ENCODE measurements around the gene MADD. TPM values are rescaled to one million over a fixed set of nuclear protein-coding genes. Genes with fewer than 3 reads are reported as not detected.
A peak's percentile ranks its signal among the peaks of the same experiment; 100 is the strongest.

Gene MADD
- total and polyA plus RNA-seq, 10 of the 15 experiments (the other 5 are each of a cell fraction or from before 2014, with no cell fraction given), result 0.47 to 35.4 (median 17.6) TPM

DNA sequence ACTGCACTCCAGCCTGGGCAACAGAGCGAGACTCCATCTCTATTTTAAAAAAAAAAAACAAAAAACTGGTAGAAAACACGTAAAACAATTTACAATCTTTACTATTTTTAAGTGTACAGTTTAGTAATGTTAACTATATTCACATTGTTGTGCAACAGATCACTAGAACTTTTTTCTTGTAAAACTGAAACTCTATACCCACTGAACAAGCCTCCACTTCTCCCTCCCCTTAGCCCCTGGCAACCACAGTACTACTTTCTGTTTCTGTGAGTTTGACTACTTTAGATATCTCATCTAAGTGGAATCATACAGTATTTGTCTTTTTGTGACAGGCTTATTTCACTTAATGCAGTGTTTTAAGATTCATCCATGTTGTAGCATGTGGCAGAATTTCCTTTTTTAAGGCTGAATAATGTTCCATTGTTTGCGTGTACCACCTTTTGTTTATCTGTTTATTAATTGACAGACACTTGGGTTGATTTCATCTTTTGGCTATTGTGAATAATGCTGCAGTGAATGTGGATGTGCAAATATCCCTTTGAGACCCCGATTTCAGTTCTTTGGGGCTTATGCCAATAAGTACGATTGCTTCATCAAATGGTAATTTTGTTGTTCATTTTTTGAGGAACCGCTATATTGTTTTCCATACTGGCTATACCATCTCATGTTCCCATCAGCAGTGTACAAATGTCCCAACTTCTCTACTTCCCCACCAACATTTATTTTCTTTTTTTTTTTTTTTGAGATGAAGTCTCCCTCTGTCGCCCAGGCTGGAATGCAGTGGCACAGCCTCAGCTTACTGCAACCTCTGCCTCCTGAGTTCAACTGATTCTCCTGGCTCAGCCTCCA is 44.2 kb upstream of the MADD start:
- H3K4me1 ChIP-seq (ENCODE audit: control insufficient read depth, insufficient read depth, low read length), result peaks cover 10% of the 10 kb centered on the region
- no peak overlapping the region for H3K9ac ChIP-seq (ENCODE audit: control insufficient read depth, insufficient read depth, low read length)
- peaks cover 1 to 9% of the 10 kb centered on the region in 2 experiments; a peak in 3 of 4 replicates for H3K36me3 ChIP-seq (ENCODE audit: control insufficient read depth in 2 of 2, insufficient read depth in 2 of 2, low read length in 1 of 2)
- ATAC-seq (peak; percentile 99), FAIRE-seq (peak; percentile 92), DNase-seq (ENCODE audit: low read depth, low spot score) (peak; percentile 48)
- ChIA-PET RAD21 (ENCODE audit: unreplicated experiment) (no interaction called here), SMC1A (ENCODE audit: uncharacterized antibody, unreplicated experiment) (interaction anchor here (1.1 kb wide), 1 partner anchor 9 kb away, joined by 3 read pairs; no protein-coding TSS in a partner anchor), POLR2A (interaction anchor here (0.7 kb wide), 1 partner anchor 11 kb away, joined by 5 read pairs; no protein-coding TSS in a partner anchor), CTCF (interaction anchor here (0.6 to 2.7 kb wide), 5 partner anchors 11 to 33 kb away, joined by 3 to 8 read pairs (median 3); partner anchors contain the start of genes ACP2 and DDB2)
- WGBS (ENCODE audit: insufficient coverage, insufficient replicate concordance, low lambda C conversion rate, missing lambda C conversion rate), result 68% methylated on average over 6 of the region's 7 CpGs
- no peaks in the 10 kb centered on the region for H4K20me1 ChIP-seq (ENCODE audit: control insufficient read depth, insufficient read depth)
- no peaks in the 10 kb centered on the region for H3K9me3 ChIP-seq (replicated peaks; ENCODE audit: control insufficient read depth, insufficient read depth, low read length)
- intact Hi-C loops (cut with micrococcal nuclease; ENCODE audit: unreplicated experiment), result no loop called here
- no peak overlapping the region for H2AFZ ChIP-seq (ENCODE audit: control insufficient read depth, low read depth, low read length)
- no TSS peak for BruUV-seq (replicated peaks)
- no peaks in the 10 kb centered on the region for H3K27me3 ChIP-seq (replicated peaks in 1 of 2; ENCODE audit: control insufficient read depth in 2 of 2, insufficient read depth in 2 of 2, low read length in 1 of 2)
- H3K4me2 ChIP-seq (ENCODE audit: control insufficient read depth, insufficient read depth), result peak overlapping the region; percentile 56; the same call in 1 of the 2 replicates
- H3K27ac ChIP-seq (ENCODE audit: control insufficient read depth, insufficient read depth), result peak overlapping the region; percentile 15; the same call in 1 of the 2 replicates
- H3K79me2 ChIP-seq (ENCODE audit: control insufficient read depth, insufficient read depth, low read length), result peaks cover 8% of the 10 kb centered on the region
- H3K4me3 ChIP-seq, result peak overlapping the region; percentile 2; the same call in 1 of the 2 replicates
- in situ Hi-C loops (cut with MboI), result no loop called here
- TF ChIP-seq GABPA (IDR thresholded peaks at IDR 0.05; ENCODE audit: low read depth) (no peak), USF2 (IDR thresholded peaks at IDR 0.05; ENCODE audit: borderline replicate concordance, low read depth, low read length) (no peak), RFX5 (IDR thresholded peaks at IDR 0.05; ENCODE audit: low read depth, low read length) (no peak), TARDBP (IDR thresholded peaks at IDR 0.05; ENCODE audit: borderline replicate concordance) (no peak), WRNIP1 (IDR thresholded peaks at IDR 0.05; ENCODE audit: borderline replicate concordance, low read depth, low read length) (no peak), POLR2AphosphoS5 (IDR thresholded peaks at IDR 0.05; ENCODE audit: low read length) (no peak), SIX5 (IDR thresholded peaks at IDR 0.05; ENCODE audit: low read depth, low read length, severe bottlenecking) (no peak), ZNF384 (IDR thresholded peaks at IDR 0.05; ENCODE audit: borderline replicate concordance, low read depth, low read length) (0 out of 2 replicates have a peak, but pooled peaks have one; percentile 15), EED (IDR thresholded peaks at IDR 0.05; ENCODE audit: low read depth) (no peak), NR2C2 (IDR thresholded peaks at IDR 0.05; ENCODE audit: borderline replicate concordance, control insufficient read depth, insufficient read length, low read depth) (no peak), RUNX3 (IDR thresholded peaks at IDR 0.05; ENCODE audit: low read length) (peak; percentile 70), ATF7 (IDR thresholded peaks at IDR 0.05; ENCODE audit: low read depth) (peak; percentile 11; the same call in 1 of the 2 replicates)
- TF ChIP-seq, protein P1, sequence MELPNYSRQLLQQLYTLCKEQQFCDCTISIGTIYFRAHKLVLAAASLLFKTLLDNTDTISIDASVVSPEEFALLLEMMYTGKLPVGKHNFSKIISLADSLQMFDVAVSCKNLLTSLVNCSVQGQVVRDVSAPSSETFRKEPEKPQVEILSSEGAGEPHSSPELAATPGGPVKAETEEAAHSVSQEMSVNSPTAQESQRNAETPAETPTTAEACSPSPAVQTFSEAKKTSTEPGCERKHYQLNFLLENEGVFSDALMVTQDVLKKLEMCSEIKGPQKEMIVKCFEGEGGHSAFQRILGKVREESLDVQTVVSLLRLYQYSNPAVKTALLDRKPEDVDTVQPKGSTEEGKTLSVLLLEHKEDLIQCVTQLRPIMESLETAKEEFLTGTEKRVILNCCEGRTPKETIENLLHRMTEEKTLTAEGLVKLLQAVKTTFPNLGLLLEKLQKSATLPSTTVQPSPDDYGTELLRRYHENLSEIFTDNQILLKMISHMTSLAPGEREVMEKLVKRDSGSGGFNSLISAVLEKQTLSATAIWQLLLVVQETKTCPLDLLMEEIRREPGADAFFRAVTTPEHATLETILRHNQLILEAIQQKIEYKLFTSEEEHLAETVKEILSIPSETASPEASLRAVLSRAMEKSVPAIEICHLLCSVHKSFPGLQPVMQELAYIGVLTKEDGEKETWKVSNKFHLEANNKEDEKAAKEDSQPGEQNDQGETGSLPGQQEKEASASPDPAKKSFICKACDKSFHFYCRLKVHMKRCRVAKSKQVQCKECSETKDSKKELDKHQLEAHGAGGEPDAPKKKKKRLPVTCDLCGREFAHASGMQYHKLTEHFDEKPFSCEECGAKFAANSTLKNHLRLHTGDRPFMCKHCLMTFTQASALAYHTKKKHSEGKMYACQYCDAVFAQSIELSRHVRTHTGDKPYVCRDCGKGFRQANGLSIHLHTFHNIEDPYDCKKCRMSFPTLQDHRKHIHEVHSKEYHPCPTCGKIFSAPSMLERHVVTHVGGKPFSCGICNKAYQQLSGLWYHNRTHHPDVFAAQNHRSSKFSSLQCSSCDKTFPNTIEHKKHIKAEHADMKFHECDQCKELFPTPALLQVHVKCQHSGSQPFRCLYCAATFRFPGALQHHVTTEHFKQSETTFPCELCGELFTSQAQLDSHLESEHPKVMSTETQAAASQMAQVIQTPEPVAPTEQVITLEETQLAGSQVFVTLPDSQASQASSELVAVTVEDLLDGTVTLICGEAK (IDR thresholded peaks at IDR 0.05; ENCODE audit: borderline replicate concordance), result no peak
- TF ChIP-seq, protein P2, sequence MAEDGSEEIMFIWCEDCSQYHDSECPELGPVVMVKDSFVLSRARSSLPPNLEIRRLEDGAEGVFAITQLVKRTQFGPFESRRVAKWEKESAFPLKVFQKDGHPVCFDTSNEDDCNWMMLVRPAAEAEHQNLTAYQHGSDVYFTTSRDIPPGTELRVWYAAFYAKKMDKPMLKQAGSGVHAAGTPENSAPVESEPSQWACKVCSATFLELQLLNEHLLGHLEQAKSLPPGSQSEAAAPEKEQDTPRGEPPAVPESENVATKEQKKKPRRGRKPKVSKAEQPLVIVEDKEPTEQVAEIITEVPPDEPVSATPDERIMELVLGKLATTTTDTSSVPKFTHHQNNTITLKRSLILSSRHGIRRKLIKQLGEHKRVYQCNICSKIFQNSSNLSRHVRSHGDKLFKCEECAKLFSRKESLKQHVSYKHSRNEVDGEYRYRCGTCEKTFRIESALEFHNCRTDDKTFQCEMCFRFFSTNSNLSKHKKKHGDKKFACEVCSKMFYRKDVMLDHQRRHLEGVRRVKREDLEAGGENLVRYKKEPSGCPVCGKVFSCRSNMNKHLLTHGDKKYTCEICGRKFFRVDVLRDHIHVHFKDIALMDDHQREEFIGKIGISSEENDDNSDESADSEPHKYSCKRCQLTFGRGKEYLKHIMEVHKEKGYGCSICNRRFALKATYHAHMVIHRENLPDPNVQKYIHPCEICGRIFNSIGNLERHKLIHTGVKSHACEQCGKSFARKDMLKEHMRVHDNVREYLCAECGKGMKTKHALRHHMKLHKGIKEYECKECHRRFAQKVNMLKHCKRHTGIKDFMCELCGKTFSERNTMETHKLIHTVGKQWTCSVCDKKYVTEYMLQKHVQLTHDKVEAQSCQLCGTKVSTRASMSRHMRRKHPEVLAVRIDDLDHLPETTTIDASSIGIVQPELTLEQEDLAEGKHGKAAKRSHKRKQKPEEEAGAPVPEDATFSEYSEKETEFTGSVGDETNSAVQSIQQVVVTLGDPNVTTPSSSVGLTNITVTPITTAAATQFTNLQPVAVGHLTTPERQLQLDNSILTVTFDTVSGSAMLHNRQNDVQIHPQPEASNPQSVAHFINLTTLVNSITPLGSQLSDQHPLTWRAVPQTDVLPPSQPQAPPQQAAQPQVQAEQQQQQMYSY (CRISPR knock-in tag; IDR thresholded peaks at IDR 0.05), result no peak

All from GM12878 (cell line).